ENCODE data around the gene IL18BP.

- no peak for TF ChIP-seq REST (IDR thresholded peaks at IDR 0.05; ENCODE audit: borderline replicate concordance in 1 of 2, low read depth in 1 of 2, low read length in 2 of 2)
- TF ChIP-seq POLR2A (IDR thresholded peaks at IDR 0.05; ENCODE audit: insufficient read depth in 1 of 2, low read depth in 2 of 2, low read length in 2 of 2) = no peak
- TF ChIP-seq MTA1 (CRISPR knock-in tag; IDR thresholded peaks at IDR 0.05; ENCODE audit: borderline replicate concordance) = no peak
- TF ChIP-seq, protein P1, sequence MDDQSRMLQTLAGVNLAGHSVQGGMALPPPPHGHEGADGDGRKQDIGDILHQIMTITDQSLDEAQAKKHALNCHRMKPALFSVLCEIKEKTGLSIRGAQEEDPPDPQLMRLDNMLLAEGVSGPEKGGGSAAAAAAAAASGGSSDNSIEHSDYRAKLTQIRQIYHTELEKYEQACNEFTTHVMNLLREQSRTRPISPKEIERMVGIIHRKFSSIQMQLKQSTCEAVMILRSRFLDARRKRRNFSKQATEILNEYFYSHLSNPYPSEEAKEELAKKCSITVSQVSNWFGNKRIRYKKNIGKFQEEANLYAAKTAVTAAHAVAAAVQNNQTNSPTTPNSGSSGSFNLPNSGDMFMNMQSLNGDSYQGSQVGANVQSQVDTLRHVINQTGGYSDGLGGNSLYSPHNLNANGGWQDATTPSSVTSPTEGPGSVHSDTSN (CRISPR knock-in tag; IDR thresholded peaks at IDR 0.05; ENCODE audit: borderline replicate concordance) = no peak
- TF ChIP-seq KDM1A (CRISPR knock-in tag; IDR thresholded peaks at IDR 0.05) = no peak
- TF ChIP-seq HIVEP1 (CRISPR knock-in tag; IDR thresholded peaks at IDR 0.05) = no peak
- TF ChIP-seq, protein P2, sequence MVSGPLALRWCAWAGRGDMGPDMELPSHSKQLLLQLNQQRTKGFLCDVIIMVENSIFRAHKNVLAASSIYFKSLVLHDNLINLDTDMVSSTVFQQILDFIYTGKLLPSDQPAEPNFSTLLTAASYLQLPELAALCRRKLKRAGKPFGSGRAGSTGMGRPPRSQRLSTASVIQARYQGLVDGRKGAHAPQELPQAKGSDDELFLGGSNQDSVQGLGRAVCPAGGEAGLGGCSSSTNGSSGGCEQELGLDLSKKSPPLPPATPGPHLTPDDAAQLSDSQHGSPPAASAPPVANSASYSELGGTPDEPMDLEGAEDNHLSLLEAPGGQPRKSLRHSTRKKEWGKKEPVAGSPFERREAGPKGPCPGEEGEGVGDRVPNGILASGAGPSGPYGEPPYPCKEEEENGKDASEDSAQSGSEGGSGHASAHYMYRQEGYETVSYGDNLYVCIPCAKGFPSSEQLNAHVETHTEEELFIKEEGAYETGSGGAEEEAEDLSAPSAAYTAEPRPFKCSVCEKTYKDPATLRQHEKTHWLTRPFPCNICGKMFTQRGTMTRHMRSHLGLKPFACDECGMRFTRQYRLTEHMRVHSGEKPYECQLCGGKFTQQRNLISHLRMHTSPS (CRISPR knock-in tag; IDR thresholded peaks at IDR 0.05; ENCODE audit: low read depth) = no peak
- TF ChIP-seq YY1 (IDR thresholded peaks at IDR 0.05; ENCODE audit: insufficient read depth, insufficient replicate concordance, low read depth, low read length) = no peak
- TF ChIP-seq ZNF10 (CRISPR knock-in tag; IDR thresholded peaks at IDR 0.05; ENCODE audit: borderline replicate concordance, low read depth) = no peak
- TF ChIP-seq, protein P3, sequence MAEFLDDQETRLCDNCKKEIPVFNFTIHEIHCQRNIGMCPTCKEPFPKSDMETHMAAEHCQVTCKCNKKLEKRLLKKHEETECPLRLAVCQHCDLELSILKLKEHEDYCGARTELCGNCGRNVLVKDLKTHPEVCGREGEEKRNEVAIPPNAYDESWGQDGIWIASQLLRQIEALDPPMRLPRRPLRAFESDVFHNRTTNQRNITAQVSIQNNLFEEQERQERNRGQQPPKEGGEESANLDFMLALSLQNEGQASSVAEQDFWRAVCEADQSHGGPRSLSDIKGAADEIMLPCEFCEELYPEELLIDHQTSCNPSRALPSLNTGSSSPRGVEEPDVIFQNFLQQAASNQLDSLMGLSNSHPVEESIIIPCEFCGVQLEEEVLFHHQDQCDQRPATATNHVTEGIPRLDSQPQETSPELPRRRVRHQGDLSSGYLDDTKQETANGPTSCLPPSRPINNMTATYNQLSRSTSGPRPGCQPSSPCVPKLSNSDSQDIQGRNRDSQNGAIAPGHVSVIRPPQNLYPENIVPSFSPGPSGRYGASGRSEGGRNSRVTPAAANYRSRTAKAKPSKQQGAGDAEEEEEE (CRISPR knock-in tag; IDR thresholded peaks at IDR 0.05; ENCODE audit: borderline replicate concordance) = no peak
These were observed 46.9 kb upstream of the IL18BP start for GRCh38 chr11:71951741-71952310.
